Glutamatergic neuron (in vitro differentiated cells): ENCODE data around the gene GNGT2. TPM values are rescaled to one million over a fixed set of nuclear protein-coding genes. Genes with fewer than 3 reads are reported as not detected.

ENCODE experiments used
- DNase-seq: peaks from one replicate; pipeline ENCODE4 v3.0.0; 2022
- H3K27ac Mint-ChIP-seq: one replicate; pipeline ENCODE4 v1.8.0; 2020; ENCODE audit warnings: mild to moderate bottlenecking, mixed read lengths, inconsistent platforms; ENCODE audit not compliant: unreplicated experiment
- H3K27me3 Mint-ChIP-seq: one replicate; pipeline ENCODE4 v1.8.0; 2020; ENCODE audit warnings: mild to moderate bottlenecking, moderate library complexity, mixed read lengths, inconsistent platforms; ENCODE audit not compliant: unreplicated experiment
- H3K36me3 Mint-ChIP-seq: one replicate; pipeline ENCODE4 v1.8.0; 2020; ENCODE audit warnings: mild to moderate bottlenecking, mixed read lengths, inconsistent platforms; ENCODE audit not compliant: unreplicated experiment
- H3K4me1 Mint-ChIP-seq: one replicate; pipeline ENCODE4 v1.8.0; 2020; ENCODE audit warnings: mild to moderate bottlenecking, low read depth, mixed read lengths, inconsistent platforms; ENCODE audit not compliant: unreplicated experiment
- H3K4me3 Mint-ChIP-seq: one replicate; pipeline ENCODE4 v1.8.0; 2020; ENCODE audit warnings: mild to moderate bottlenecking, mixed read lengths, inconsistent platforms; ENCODE audit not compliant: unreplicated experiment
- H3K9me3 Mint-ChIP-seq: one replicate; pipeline ENCODE4 v1.8.0; 2020; ENCODE audit warnings: mild to moderate bottlenecking, moderate library complexity, mixed read lengths, inconsistent platforms; ENCODE audit not compliant: unreplicated experiment
- total RNA-seq: library from RNA; stranded (reverse); fragmentation: NEBNext Ultra II Directional; extraction: Animal tissue kit (Norgen Biotek cat#: 25700); gene quantifications from one replicate; pipeline ENCODE4 v1.2.1, GENCODE V29; 2021; ENCODE audit not compliant: unreplicated experiment
- TF ChIP-seq, protein P1 (sequence below): fragments of 200-600 bp; sonication (generic); IDR thresholded peaks from one replicate; pipeline ENCODE4 v1.5.0; 2021; ENCODE audit not compliant: partially characterized antibody, unreplicated experiment

The GNGT2 gene
- total RNA-seq, 1 donor from 2014 or later = not detected

- Mint-ChIP-seq H3K4me1 (no peaks in the 10 kb centered on the region), H3K27me3 (peaks cover 3% of the 10 kb centered on the region), H3K36me3 (no peaks in the 10 kb centered on the region), H3K27ac (no peak overlapping the region), H3K9me3 (no peaks in the 10 kb centered on the region), H3K4me3 (no peak overlapping the region)
- DNase-seq = no peak
- TF ChIP-seq, protein P1, sequence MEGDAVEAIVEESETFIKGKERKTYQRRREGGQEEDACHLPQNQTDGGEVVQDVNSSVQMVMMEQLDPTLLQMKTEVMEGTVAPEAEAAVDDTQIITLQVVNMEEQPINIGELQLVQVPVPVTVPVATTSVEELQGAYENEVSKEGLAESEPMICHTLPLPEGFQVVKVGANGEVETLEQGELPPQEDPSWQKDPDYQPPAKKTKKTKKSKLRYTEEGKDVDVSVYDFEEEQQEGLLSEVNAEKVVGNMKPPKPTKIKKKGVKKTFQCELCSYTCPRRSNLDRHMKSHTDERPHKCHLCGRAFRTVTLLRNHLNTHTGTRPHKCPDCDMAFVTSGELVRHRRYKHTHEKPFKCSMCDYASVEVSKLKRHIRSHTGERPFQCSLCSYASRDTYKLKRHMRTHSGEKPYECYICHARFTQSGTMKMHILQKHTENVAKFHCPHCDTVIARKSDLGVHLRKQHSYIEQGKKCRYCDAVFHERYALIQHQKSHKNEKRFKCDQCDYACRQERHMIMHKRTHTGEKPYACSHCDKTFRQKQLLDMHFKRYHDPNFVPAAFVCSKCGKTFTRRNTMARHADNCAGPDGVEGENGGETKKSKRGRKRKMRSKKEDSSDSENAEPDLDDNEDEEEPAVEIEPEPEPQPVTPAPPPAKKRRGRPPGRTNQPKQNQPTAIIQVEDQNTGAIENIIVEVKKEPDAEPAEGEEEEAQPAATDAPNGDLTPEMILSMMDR = no peak
Observed at GRCh38 chr17:49242813-49243212, 32.4 kb upstream of the GNGT2 start.

- Mint-ChIP-seq H3K4me1 (no peaks in the 10 kb centered on the region), H3K4me3 (no peak overlapping the region), H3K27me3 (peaks cover 3% of the 10 kb centered on the region), H3K36me3 (no peaks in the 10 kb centered on the region), H3K27ac (no peak overlapping the region), H3K9me3 (no peaks in the 10 kb centered on the region)
- TF ChIP-seq, protein P1 = no peak
- no peak for DNase-seq
Observed at GRCh38 chr17:49241692-49242397, 31.5 kb upstream of the GNGT2 start.

- H3K9me3 Mint-ChIP-seq = no peaks in the 10 kb centered on the region
- no peaks in the 10 kb centered on the region for H3K4me1 Mint-ChIP-seq
- no peak overlapping the region for H3K4me3 Mint-ChIP-seq
Observed at GRCh38 chr17:49241040-49241439, 30.7 kb upstream of the GNGT2 start.

GRCh38 chr17:49240619-49241018, 30.2 kb upstream of the GNGT2 start:
- no peaks in the 10 kb centered on the region for H3K36me3 Mint-ChIP-seq
- peaks cover 3% of the 10 kb centered on the region for H3K27me3 Mint-ChIP-seq
- H3K4me3 Mint-ChIP-seq = no peak overlapping the region
- H3K27ac Mint-ChIP-seq = no peak overlapping the region
- DNase-seq = no peak
- TF ChIP-seq, protein P1 = no peak
- H3K4me1 Mint-ChIP-seq = no peaks in the 10 kb centered on the region
- no peaks in the 10 kb centered on the region for H3K9me3 Mint-ChIP-seq

More at GRCh38 chr17:49241040-49241439, 30.7 kb upstream of the GNGT2 start:
- Mint-ChIP-seq H3K27ac (no peak overlapping the region), H3K36me3 (no peaks in the 10 kb centered on the region), H3K27me3 (peaks cover 3% of the 10 kb centered on the region)
- DNase-seq = no peak
- TF ChIP-seq, protein P1 = no peak

GRCh38 chr17:49239963-49240362, 29.6 kb upstream of the GNGT2 start:
- no peak for DNase-seq
- H3K9me3 Mint-ChIP-seq = no peaks in the 10 kb centered on the region
- no peak overlapping the region for H3K4me3 Mint-ChIP-seq
- no peaks in the 10 kb centered on the region for H3K4me1 Mint-ChIP-seq
- no peak overlapping the region for H3K27ac Mint-ChIP-seq
- H3K36me3 Mint-ChIP-seq = no peaks in the 10 kb centered on the region
- TF ChIP-seq, protein P1 = no peak
- peaks cover 5% of the 10 kb centered on the region for H3K27me3 Mint-ChIP-seq
